Esophagus muscularis mucosa (tissue), 4 donors: ENCODE results near the gene PDRG1. TPM values are rescaled to one million over a fixed set of nuclear protein-coding genes. Genes with fewer than 3 reads are reported as not detected.
"Not testable (repeated sequence)": the region's sequence is repeated elsewhere in the genome, so short reads cannot be mapped to it uniquely, and the experiment has no call there.

Experiments used
- DNase-seq: peaks from one replicate; pipeline ENCODE4 v3.0.0-alpha.2; 2017; ENCODE audit errors: extremely low spot score
- H3K27ac ChIP-seq, 4 donors: fragments of 200-600 bp; sonication (generic); replicated peaks in 1 of 4; 1 replicate in 3 of 4; 2 replicates in 1 of 4; pipeline ENCODE4 v1.5.1; 2016 to 2019; ENCODE audit warnings: mild to moderate bottlenecking in 1 of 4
- H3K27me3 ChIP-seq, 4 donors: fragments of 200-600 bp; sonication (generic); one replicate each; pipeline versions ENCODE4 v1.5.1 to v1.6.0; 2016 to 2019
- H3K36me3 ChIP-seq, 4 donors: fragments of 200-600 bp; sonication (generic); one replicate each; pipeline ENCODE4 v1.5.1; 2016 to 2019
- H3K4me1 ChIP-seq, 4 donors: fragments of 200-600 bp; sonication (generic); one replicate each; pipeline ENCODE4 v1.5.1; 2016 to 2019
- H3K4me3 ChIP-seq, 4 donors: fragments of 200-600 bp; sonication (generic); 1 replicate in 2 of 4; 2 replicates in 2 of 4; pipeline ENCODE4 v1.5.1; 2016 to 2019; ENCODE audit warnings: mild to moderate bottlenecking in 4 of 4, moderate library complexity in 1 of 4
- H3K9me3 ChIP-seq, 4 donors: fragments of 200-600 bp; sonication (generic); 1 replicate in 3 of 4; 2 replicates in 1 of 4; pipeline ENCODE4 v1.5.1; 2016 to 2019
- EP300 ChIP-seq: sonication (generic); formaldehyde crosslinking; IDR thresholded peaks from one replicate; pipeline ENCODE4 v1.6.1; 2017; ENCODE audit warnings: antibody characterized with exemption
- POLR2A ChIP-seq: fragments of 450-650 bp; IDR thresholded peaks from one replicate; pipeline ENCODE4 v1.6.1; 2017; ENCODE audit warnings: antibody characterized with exemption, moderate library complexity, mild to moderate bottlenecking, low read depth
- POLR2AphosphoS5 ChIP-seq, 2 donors: sonication (generic); formaldehyde crosslinking; IDR thresholded peaks; one replicate each; pipeline ENCODE4 v1.6.1; 2017; ENCODE audit warnings: antibody characterized with exemption in 2 of 2
- WGBS: methylation state at CpG from one replicate; pipeline ENCODE4 v1.1.5; 2018; 5-methylcytosine and 5-hydroxymethylcytosine counted together
- intact Hi-C: fragments of 100-400 bp; cut with DNase I; formaldehyde crosslinking; loops from one replicate; pipeline ENCODE4 v1.15.1; 2023
- total RNA-seq, 4 donors: library from RNA; depleted of rRNA; stranded (reverse); fragments of >200 nt; gene quantifications; one replicate each; pipeline versions ENCODE4 v1.1.0 to v1.2.1, GENCODE V29; 2016
- TF ChIP-seq, protein P1 (sequence below), 3 experiments: fragments of 200-600 bp in 2 of 3; fragments of 450-650 bp in 1 of 3; sonication (generic) in 2 of 3; IDR thresholded peaks; one replicate each; pipeline ENCODE4 v1.5.1; 2017 to 2019; ENCODE audit warnings: antibody characterized with exemption in 3 of 3, mild to moderate bottlenecking in 2 of 3, moderate library complexity in 1 of 3

The PDRG1 gene
- total RNA-seq, 4 donors from 2014 or later = 7.9 to 15.9 (median 10.8) TPM

DNA sequence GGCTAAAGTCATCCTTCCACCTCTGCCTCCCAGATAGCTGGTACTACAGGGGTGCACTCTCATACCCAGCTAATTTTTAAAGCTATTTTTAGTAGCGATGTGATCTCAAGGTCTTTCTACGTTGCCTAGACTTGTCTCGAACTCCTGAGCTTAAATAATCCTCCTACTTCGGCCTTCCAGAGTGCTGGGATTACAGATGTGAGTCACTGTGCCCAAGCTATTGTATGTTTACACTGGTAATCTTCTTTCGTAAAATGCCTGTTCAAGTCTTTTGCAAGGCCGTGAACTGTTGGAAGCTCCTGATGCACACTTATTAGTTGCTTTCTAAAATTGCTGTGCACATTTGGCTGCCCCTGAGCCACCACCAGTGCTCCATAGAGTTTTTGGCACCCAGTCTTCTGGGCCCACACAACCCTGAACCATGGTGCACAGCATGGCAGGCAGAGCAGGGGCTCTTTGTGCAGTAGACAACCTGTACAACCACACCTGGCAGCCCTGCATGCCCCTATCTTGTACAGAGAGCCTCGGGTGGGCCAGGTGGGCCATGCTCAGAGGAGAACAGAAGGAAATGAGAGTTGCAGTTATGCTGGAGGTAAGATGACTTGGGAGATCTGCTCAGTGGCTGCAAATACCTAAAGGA, 33.3 kb downstream of the PDRG1 start:
- intact Hi-C loops = no loop called here
- WGBS = 79% methylated on average over 7 of the region's 7 CpGs
- peaks cover 0 to 30% (median 0%) of the 10 kb centered on the region in 4 donors for H3K27me3 ChIP-seq

DNA sequence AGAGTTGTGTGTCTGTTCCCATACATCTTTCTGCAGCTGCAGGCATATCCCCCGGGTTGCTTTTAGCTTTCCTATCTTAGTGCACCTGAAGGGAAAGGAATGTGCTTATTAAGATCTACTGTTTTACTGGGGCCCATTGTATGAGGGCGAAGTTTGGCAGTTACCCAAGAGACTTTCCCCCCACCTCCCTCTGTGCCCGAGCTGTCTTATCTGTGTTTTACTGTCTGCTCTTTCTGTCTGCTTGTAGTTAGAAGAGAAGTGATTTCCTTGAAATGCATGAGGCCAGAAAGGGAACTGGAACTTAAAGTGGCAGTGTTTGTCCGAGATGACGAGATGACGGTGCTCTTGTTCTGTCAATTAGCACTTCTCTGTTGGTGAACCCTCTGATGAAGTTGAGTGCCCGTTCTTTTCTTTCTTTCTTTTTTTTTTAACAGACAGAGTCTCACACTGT, 33.9 kb downstream of the PDRG1 start:
- intact Hi-C loops, H3K36me3 ChIP-seq: not testable (repeated sequence)

More for the DNA sequence above, 33.3 kb downstream of the PDRG1 start:
- Histone ChIP-seq H3K36me3 (no peaks in the 10 kb centered on the region), H3K27ac (no peak overlapping the region), H3K4me3 (no peak overlapping the region), H3K4me1 (no peaks in the 10 kb centered on the region), H3K9me3 (no peaks in the 10 kb centered on the region)
- TF ChIP-seq POLR2A = no peak
- TF ChIP-seq POLR2AphosphoS5 (IDR thresholded peaks at IDR 0.05) = no peak
- TF ChIP-seq EP300 = no peak
- TF ChIP-seq, protein P1, sequence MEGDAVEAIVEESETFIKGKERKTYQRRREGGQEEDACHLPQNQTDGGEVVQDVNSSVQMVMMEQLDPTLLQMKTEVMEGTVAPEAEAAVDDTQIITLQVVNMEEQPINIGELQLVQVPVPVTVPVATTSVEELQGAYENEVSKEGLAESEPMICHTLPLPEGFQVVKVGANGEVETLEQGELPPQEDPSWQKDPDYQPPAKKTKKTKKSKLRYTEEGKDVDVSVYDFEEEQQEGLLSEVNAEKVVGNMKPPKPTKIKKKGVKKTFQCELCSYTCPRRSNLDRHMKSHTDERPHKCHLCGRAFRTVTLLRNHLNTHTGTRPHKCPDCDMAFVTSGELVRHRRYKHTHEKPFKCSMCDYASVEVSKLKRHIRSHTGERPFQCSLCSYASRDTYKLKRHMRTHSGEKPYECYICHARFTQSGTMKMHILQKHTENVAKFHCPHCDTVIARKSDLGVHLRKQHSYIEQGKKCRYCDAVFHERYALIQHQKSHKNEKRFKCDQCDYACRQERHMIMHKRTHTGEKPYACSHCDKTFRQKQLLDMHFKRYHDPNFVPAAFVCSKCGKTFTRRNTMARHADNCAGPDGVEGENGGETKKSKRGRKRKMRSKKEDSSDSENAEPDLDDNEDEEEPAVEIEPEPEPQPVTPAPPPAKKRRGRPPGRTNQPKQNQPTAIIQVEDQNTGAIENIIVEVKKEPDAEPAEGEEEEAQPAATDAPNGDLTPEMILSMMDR (IDR thresholded peaks at IDR 0.05) = no peak
- DNase-seq = no peak

DNA sequence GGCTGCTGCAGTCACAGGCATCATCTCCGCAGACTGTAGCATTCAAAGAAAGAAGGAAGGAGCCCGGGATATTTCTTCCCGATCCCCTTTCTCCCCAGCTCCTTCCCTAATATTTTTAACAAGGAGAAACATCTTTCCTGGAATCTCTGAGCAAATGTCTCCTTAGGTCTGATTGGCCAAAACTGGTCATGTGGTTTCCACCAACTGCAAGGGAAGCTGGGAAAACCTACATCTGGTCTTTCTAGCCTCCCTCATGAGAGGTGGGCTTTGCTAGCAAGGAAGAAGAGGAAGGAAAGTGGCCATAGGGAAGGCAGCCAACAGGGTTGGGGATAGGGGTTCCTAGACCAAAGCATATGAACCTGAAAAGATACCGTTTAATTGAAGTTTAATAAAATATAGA, 35.1 kb downstream of the PDRG1 start:
- WGBS = 100% methylated on average over 4 of the region's 4 CpGs
- Histone ChIP-seq H3K4me3 (no peak overlapping the region), H3K4me1 (no peaks in the 10 kb centered on the region), H3K36me3 (no peaks in the 10 kb centered on the region), H3K27me3 (peaks cover 0 to 22% (median 0%) of the 10 kb centered on the region in 4 donors), H3K27ac (no peak overlapping the region), H3K9me3 (no peaks in the 10 kb centered on the region)
- intact Hi-C loops = no loop called here
- no peak for DNase-seq
- TF ChIP-seq, protein P1 (IDR thresholded peaks at IDR 0.05) = no peak
- TF ChIP-seq POLR2AphosphoS5 (IDR thresholded peaks at IDR 0.05) = no peak
- no peak for TF ChIP-seq POLR2A
- TF ChIP-seq EP300 = no peak

More for the DNA sequence above, 33.9 kb downstream of the PDRG1 start:
- not testable (repeated sequence) for DNase-seq, H3K27ac ChIP-seq, H3K4me1 ChIP-seq, H3K9me3 ChIP-seq, H3K4me3 ChIP-seq
- H3K27me3 ChIP-seq = peaks cover 0 to 26% (median 0%) of the 10 kb centered on the region in 4 donors
- 39% methylated on average over 7 of the region's 7 CpGs for WGBS

DNA sequence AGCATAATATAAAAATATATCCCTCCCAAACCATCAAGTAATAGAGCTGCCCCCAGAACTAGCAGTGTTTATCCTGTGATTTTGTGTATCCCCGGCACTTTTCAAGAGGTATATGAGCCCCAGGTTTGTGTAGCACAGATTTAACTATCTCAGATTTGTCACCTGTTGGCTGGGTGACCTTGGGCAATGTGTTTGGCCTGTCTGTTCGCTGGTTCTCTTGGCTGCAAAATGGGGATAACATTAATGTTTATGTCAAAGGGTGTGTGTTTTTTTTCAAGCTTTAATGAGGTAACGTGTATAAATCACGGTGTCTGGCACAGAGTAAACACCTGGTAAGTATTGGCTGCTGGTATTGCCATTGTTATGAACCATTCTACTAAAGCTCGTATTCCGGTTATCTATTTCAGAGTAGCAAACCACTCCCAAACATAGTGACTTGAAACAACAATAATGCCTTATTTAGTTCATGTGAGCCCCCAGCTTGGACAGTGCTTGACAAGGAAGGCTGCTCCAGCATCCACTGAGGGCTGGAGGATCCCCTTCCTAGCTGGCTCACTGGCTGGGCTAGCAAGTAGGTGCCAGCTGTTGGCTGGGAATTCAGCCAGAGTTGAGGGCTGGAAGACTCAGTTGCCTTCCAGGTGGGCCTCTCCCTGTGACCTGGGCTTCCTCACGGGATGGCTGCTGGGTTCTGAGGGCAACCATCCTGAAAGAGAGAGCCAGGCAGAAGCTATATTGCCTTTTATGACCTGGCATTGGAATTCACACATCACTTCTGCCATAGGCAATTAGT, 36.2 kb downstream of the PDRG1 start:
- intact Hi-C loops = no loop called here
- Histone ChIP-seq H3K27ac (no peak overlapping the region), H3K36me3 (no peaks in the 10 kb centered on the region), H3K4me3 (no peak overlapping the region), H3K4me1 (no peaks in the 10 kb centered on the region), H3K27me3 (peaks cover 0 to 18% (median 0%) of the 10 kb centered on the region in 4 donors), H3K9me3 (no peaks in the 10 kb centered on the region)
- no peak for DNase-seq
- 63% methylated on average over 7 of the region's 7 CpGs for WGBS
- TF ChIP-seq, protein P1 (IDR thresholded peaks at IDR 0.05) = no peak
- no peak for TF ChIP-seq EP300
- TF ChIP-seq POLR2A = no peak
- no peak for TF ChIP-seq POLR2AphosphoS5 (IDR thresholded peaks at IDR 0.05)

DNA sequence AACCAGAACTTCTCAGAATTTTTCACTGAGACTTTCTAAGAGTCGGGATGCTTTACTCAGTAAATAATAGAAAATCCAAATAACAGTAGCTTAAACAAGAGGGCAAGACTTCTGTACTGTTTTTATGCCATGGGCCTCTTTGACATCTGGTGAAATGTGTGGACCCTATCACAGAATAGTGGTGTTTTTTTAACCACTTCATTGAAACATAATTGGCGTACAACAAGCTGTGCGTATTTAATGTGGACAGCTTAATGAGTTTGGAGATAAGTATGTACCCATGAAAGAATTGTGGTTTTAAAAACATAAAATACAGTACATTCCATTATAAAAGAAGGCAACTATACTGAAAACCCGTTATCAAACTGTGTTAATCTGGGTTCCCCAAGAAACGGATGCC, 37.7 kb downstream of the PDRG1 start:
- H3K27me3 ChIP-seq = peaks cover 0 to 6% (median 0%) of the 10 kb centered on the region in 4 donors
- WGBS = 88% methylated on average over 5 of the region's 5 CpGs
- intact Hi-C loops = no loop called here
- H3K36me3 ChIP-seq = no peaks in the 10 kb centered on the region
- no peaks in the 10 kb centered on the region for H3K4me1 ChIP-seq
- DNase-seq = no peak
- H3K9me3 ChIP-seq = no peaks in the 10 kb centered on the region
- no peak overlapping the region for H3K27ac ChIP-seq
- no peak for TF ChIP-seq POLR2A
- H3K4me3 ChIP-seq = no peak overlapping the region
